HG03469 (cell line): ENCODE measurements around the gene CES1.
A peak's percentile ranks its signal among the peaks of the same experiment; 100 is the strongest.
"Not testable (repeated sequence)": the region's sequence is repeated elsewhere in the genome, so short reads cannot be mapped to it uniquely, and the experiment has no call there.

Experiments
- ATAC-seq: cut with Tn5 transposase; IDR thresholded peaks from one replicate; pipeline ENCODE4 v1.9.1; 2021; ENCODE audit warnings: mild to moderate bottlenecking, moderate library complexity, moderate number of reproducible peaks; ENCODE audit not compliant: unreplicated experiment

Gene CES1

GRCh38 chr16:55832773-55833691, at the start of gene CES1:
CES1 (minus strand) TSS chr16:55833096; CDS start chr16:55833055, 41 bp downstream.
- no peak for ATAC-seq

GRCh38 chr16:55876854-55877253, 44.0 kb upstream of the CES1 start:
- ATAC-seq = no peak

- ATAC-seq = no peak
Measured at GRCh38 chr16:55875273-55875672, 42.4 kb upstream of the CES1 start, which contains the start of gene CES5A. CES5A (minus strand) TSS chr16:55875373; CDS start chr16:55875221, 152 bp downstream.

- no peak for ATAC-seq
Measured at GRCh38 chr16:55873122-55873521, 40.2 kb upstream of the CES1 start.

GRCh38 chr16:55872130-55872529, 39.2 kb upstream of the CES1 start:
- no peak for ATAC-seq

- no peak for ATAC-seq
Measured at GRCh38 chr16:55871411-55872038, 38.6 kb upstream of the CES1 start.

- no peak for ATAC-seq
Measured at GRCh38 chr16:55868980-55869379, 36.1 kb upstream of the CES1 start.

GRCh38 chr16:55868137-55868536, 35.2 kb upstream of the CES1 start:
- ATAC-seq = no peak

GRCh38 chr16:55861288-55861687, 28.4 kb upstream of the CES1 start:
- ATAC-seq = no peak

- ATAC-seq = not testable (repeated sequence)
Measured at GRCh38 chr16:55857650-55858049, 24.8 kb upstream of the CES1 start.

- no peak for ATAC-seq
Measured at GRCh38 chr16:55856950-55857349, 24.1 kb upstream of the CES1 start.

- no peak for ATAC-seq
Measured at GRCh38 chr16:55853114-55853513, 20.2 kb upstream of the CES1 start.

- ATAC-seq = no peak
Measured at GRCh38 chr16:55849536-55849935, 16.6 kb upstream of the CES1 start.

- no peak for ATAC-seq
Measured at GRCh38 chr16:55846598-55847346, 13.9 kb upstream of the CES1 start.

GRCh38 chr16:55843105-55843395, 10.2 kb upstream of the CES1 start:
- ATAC-seq = no peak

GRCh38 chr16:55842369-55843104, 9.6 kb upstream of the CES1 start:
- ATAC-seq = no peak

GRCh38 chr16:55839115-55839514, 6.2 kb upstream of the CES1 start:
- ATAC-seq = no peak

- ATAC-seq = no peak
Measured at GRCh38 chr16:55836158-55836611, 3.3 kb upstream of the CES1 start.

GRCh38 chr16:55835581-55835980, 2.7 kb upstream of the CES1 start:
- no peak for ATAC-seq

- ATAC-seq = not testable (repeated sequence)
Measured at GRCh38 chr16:55835173-55835572, 2.3 kb upstream of the CES1 start.

- peak; percentile 95 for ATAC-seq
Measured at GRCh38 chr16:55834049-55834448, 1.2 kb upstream of the CES1 start.
